GM23338 (cell line): Measurements from ENCODE around the gene CTNND2.

Source experiments
- CREB1 ChIP-seq: fragments of 250-450 bp; sonication (Bioruptor Pico); IDR thresholded peaks from 2 replicates; pipeline ENCODE4 v1.5.0; 2020; ENCODE audit warnings: low read depth, mild to moderate bottlenecking, moderate library complexity
- CTCF ChIP-seq, 2 experiments: fragments of 200-600 bp in 1 of 2; sonication (generic) in 1 of 2; conservative IDR thresholded peaks; 2 replicates each; pipeline versions ENCODE4 v1.5.1 to v1.6.1; 2016 to 2017; ENCODE audit warnings: antibody characterized with exemption in 2 of 2, low read depth in 2 of 2, mild to moderate bottlenecking in 2 of 2, moderate library complexity in 1 of 2
- EZH2 ChIP-seq: fragments of 200-600 bp; sonication (generic); IDR thresholded peaks from one replicate; pipeline ENCODE4 v1.8.0; 2017; ENCODE audit warnings: antibody characterized with exemption, mild to moderate bottlenecking, low read depth; ENCODE audit not compliant: unreplicated experiment
- EZH2phosphoT487 ChIP-seq: fragments of 200-600 bp; sonication (generic); IDR thresholded peaks from one replicate; pipeline ENCODE4 v1.8.1; 2018; ENCODE audit warnings: antibody characterized with exemption; ENCODE audit not compliant: unreplicated experiment
- POLR2AphosphoS5 ChIP-seq: IDR thresholded peaks from 2 replicates; pipeline ENCODE4 v1.6.1; 2016; ENCODE audit warnings: antibody characterized with exemption, low read depth
- REST ChIP-seq: IDR thresholded peaks from one replicate; pipeline ENCODE4 v1.6.1; 2018; ENCODE audit warnings: antibody characterized with exemption; ENCODE audit not compliant: unreplicated experiment

- TF ChIP-seq CTCF (conservative IDR thresholded peaks at IDR 0.05; ENCODE audit: low read depth in 2 of 2): no peak
- TF ChIP-seq EZH2: no peak
- no peak for TF ChIP-seq CREB1 (CRISPR knock-in tag)
- no peak for TF ChIP-seq EZH2phosphoT487
- no peak for TF ChIP-seq REST
- TF ChIP-seq POLR2AphosphoS5: no peak
These were observed 877.7 kb downstream of the CTNND2 start for GRCh38 chr5:11026543-11026942.
